SK-N-SH (cell line): ENCODE measurements around the gene PNLIPRP1. TPM values are rescaled to one million over a fixed set of nuclear protein-coding genes. Genes with fewer than 3 reads are reported as not detected.

Experiments
- CTCF ChIA-PET: fragments of 300-600, 350-600 bp; formaldehyde crosslinking; extraction: SDS; loops from one replicate; lab custom pipeline; 2021; lab: Yijun Ruan, JAX
- POLR2A ChIA-PET: fragments of 350-600 bp; sonication (Branson Sonifier 250); formaldehyde crosslinking; extraction: SDS; loops from one replicate; lab custom pipeline; 2020; ENCODE audit warnings: antibody characterized with exemption, inconsistent platforms; lab: Yijun Ruan, JAX
- DNase-seq: peaks from one replicate; pipeline ENCODE4 v3.0.0; 2012
- H2AFZ ChIP-seq: fragments of 200-600 bp; sonication (generic); 2 replicates; pipeline ENCODE4 v1.8.1; 2016; ENCODE audit warnings: antibody characterized with exemption, mild to moderate bottlenecking, low read depth
- H3F3A ChIP-seq: fragments of 200-600 bp; sonication (generic); replicated peaks from 2 replicates; pipeline ENCODE3; 2016; ENCODE audit warnings: antibody characterized with exemption, mild to moderate bottlenecking; ENCODE audit not compliant: insufficient read depth
- H3K27ac ChIP-seq, 2 experiments: fragments of 200-500 bp in 1 of 2; fragments of 200-600 bp in 1 of 2; sonication (Bioruptor generic) in 1 of 2; sonication (generic), shearing (Covaris generic) in 1 of 2; 2 replicates each; pipeline versions ENCODE4 v1.5.1 to v1.6.1; 2014 to 2016; ENCODE audit warnings: low read depth in 2 of 2, inconsistent platforms in 1 of 2, low read length in 1 of 2, mild to moderate bottlenecking in 1 of 2, mixed read lengths in 1 of 2
- H3K27me3 ChIP-seq: fragments of 200-600 bp; sonication (generic), shearing (Covaris generic); 2 replicates; pipeline ENCODE4 v1.6.1; 2016; ENCODE audit warnings: mixed run types; ENCODE audit not compliant: insufficient read depth
- H3K36me3 ChIP-seq, 2 experiments: fragments of 200-500 bp in 1 of 2; fragments of 200-600 bp in 1 of 2; sonication (Bioruptor generic) in 1 of 2; sonication (generic) in 1 of 2; replicated peaks in 1 of 2; 2 replicates each; pipeline versions ENCODE3 to v1.5.1; 2014 to 2016; ENCODE audit warnings: low read length in 1 of 2, mild to moderate bottlenecking in 1 of 2; ENCODE audit not compliant: insufficient read depth in 2 of 2, control insufficient read depth in 1 of 2
- H3K4me1 ChIP-seq, 2 experiments: fragments of 200-500 bp in 1 of 2; fragments of 200-600 bp in 1 of 2; sonication (Bioruptor generic) in 1 of 2; sonication (generic), shearing (Covaris generic) in 1 of 2; 2 replicates each; pipeline versions ENCODE4 v1.5.1 to v1.6.1; 2014 to 2016; ENCODE audit warnings: low read depth in 1 of 2, low read length in 1 of 2, mixed run types in 1 of 2; ENCODE audit not compliant: insufficient read depth in 2 of 2, control insufficient read depth in 1 of 2
- H3K4me2 ChIP-seq: fragments of 200-600 bp; sonication (generic), shearing (Covaris generic); 2 replicates; pipeline ENCODE4 v1.6.1; 2017; ENCODE audit warnings: mixed run types
- H3K4me3 ChIP-seq, 2 experiments: fragments of 200-500 bp in 1 of 2; fragments of 200-600 bp in 1 of 2; sonication (Bioruptor generic) in 1 of 2; sonication (generic), shearing (Covaris generic) in 1 of 2; 2 replicates each; pipeline versions ENCODE4 v1.5.1 to v1.8.1; 2014 to 2016; ENCODE audit warnings: low read depth in 2 of 2, inconsistent platforms in 1 of 2, low read length in 1 of 2, mild to moderate bottlenecking in 1 of 2, mixed read lengths in 1 of 2, moderate library complexity in 1 of 2
- H3K79me2 ChIP-seq: fragments of 200-600 bp; sonication (generic); 2 replicates; pipeline ENCODE4 v1.8.1; 2017; ENCODE audit warnings: mild to moderate bottlenecking; ENCODE audit not compliant: insufficient read depth
- H3K9ac ChIP-seq: fragments of 200-600 bp; sonication (generic); 2 replicates; pipeline ENCODE4 v1.6.1; 2017; ENCODE audit warnings: mixed run types
- H3K9me2 ChIP-seq: fragments of 200-600 bp; sonication (generic); 2 replicates; pipeline ENCODE4 v1.6.1; 2017; ENCODE audit warnings: mixed run types
- H3K9me3 ChIP-seq: fragments of 200-600 bp; sonication (generic); 2 replicates; pipeline ENCODE4 v1.6.1; 2017; ENCODE audit warnings: mixed run types, mild to moderate bottlenecking, moderate library complexity
- H4K20me1 ChIP-seq: fragments of 200-600 bp; sonication (generic); 2 replicates; pipeline ENCODE4 v1.6.1; 2017; ENCODE audit warnings: mild to moderate bottlenecking, mixed run types; ENCODE audit not compliant: insufficient read depth
- CHD2 ChIP-seq: fragments of 150-350 bp; IDR thresholded peaks from 2 replicates; pipeline ENCODE4 v1.6.1; 2018; ENCODE audit warnings: low read length; ENCODE audit not compliant: partially characterized antibody
- ELF1 ChIP-seq: IDR thresholded peaks from 2 replicates; pipeline ENCODE4 v1.4.0; 2012
- EP300 ChIP-seq, 2 experiments: IDR thresholded peaks; 2 replicates each; pipeline versions ENCODE4 v1.4.0 to v1.6.1; 2012; ENCODE audit warnings: borderline replicate concordance in 1 of 2, low read depth in 1 of 2, low read length in 1 of 2
- EZH2phosphoT487 ChIP-seq: fragments of 200-600 bp; sonication (generic); IDR thresholded peaks from 2 replicates; pipeline ENCODE4 v1.6.1; 2017; ENCODE audit warnings: low read depth, mixed run types, mild to moderate bottlenecking, antibody characterized with exemption, moderate library complexity, borderline replicate concordance
- FOSL2 ChIP-seq: IDR thresholded peaks from 2 replicates; pipeline ENCODE4 v1.4.0; 2012; ENCODE audit warnings: low read depth, mild to moderate bottlenecking, moderate library complexity, borderline replicate concordance
- FOXM1 ChIP-seq: IDR thresholded peaks from 2 replicates; pipeline ENCODE4 v1.4.0; 2012; ENCODE audit warnings: low read depth, mild to moderate bottlenecking
- GABPA ChIP-seq: IDR thresholded peaks from 2 replicates; pipeline ENCODE4 v1.4.0; 2012; ENCODE audit warnings: low read depth, mild to moderate bottlenecking
- MEF2A ChIP-seq: IDR thresholded peaks from 2 replicates; pipeline ENCODE4 v1.4.0; 2012; ENCODE audit warnings: low read depth, borderline replicate concordance
- NRF1 ChIP-seq: IDR thresholded peaks from 2 replicates; pipeline ENCODE4 v1.6.1; 2012; ENCODE audit warnings: low read depth, mild to moderate bottlenecking, low read length
- POLR2AphosphoS5 ChIP-seq: IDR thresholded peaks from 2 replicates; pipeline ENCODE4 v1.6.1; 2012; ENCODE audit warnings: low read depth, low read length
- SMC3 ChIP-seq: IDR thresholded peaks from 2 replicates; pipeline ENCODE4 v1.6.1; 2012; ENCODE audit warnings: low read depth, low read length, improper control_type of control experiment
- TAF1 ChIP-seq: IDR thresholded peaks from 2 replicates; pipeline ENCODE4 v1.6.1; 2012; ENCODE audit warnings: low read depth, mild to moderate bottlenecking, low read length, moderate library complexity, borderline replicate concordance
- TEAD4 ChIP-seq: IDR thresholded peaks from 2 replicates; pipeline ENCODE4 v1.4.0; 2012; ENCODE audit warnings: mild to moderate bottlenecking, borderline replicate concordance; ENCODE audit not compliant: insufficient read depth
- YY1 ChIP-seq: IDR thresholded peaks from 2 replicates; pipeline ENCODE4 v1.4.0; 2012; ENCODE audit warnings: low read depth, mild to moderate bottlenecking
- WGBS: methylation state at CpG from one replicate; pipeline ENCODE4 v1.1.6; 2017; ENCODE audit warnings: low lambda C conversion rate; 5-methylcytosine and 5-hydroxymethylcytosine counted together
- polyA plus RNA-seq, 3 experiments: library from polyadenylated mRNA; depleted of rRNA; stranded (reverse); fragments of >200 nt; gene quantifications; 2 replicates each; pipeline ENCODE4 v1.2.3, GENCODE V29; 2012
- TF ChIP-seq, protein P1 (sequence below): IDR thresholded peaks from 2 replicates; pipeline ENCODE4; 2012
- TF ChIP-seq, protein P2 (sequence below): fragments of 200-600 bp; sonication (generic); IDR thresholded peaks from 2 replicates; pipeline ENCODE4 v1.6.1; 2017; ENCODE audit warnings: antibody characterized with exemption, mild to moderate bottlenecking, moderate library complexity

PNLIPRP1 gene
- polyA plus RNA-seq, 1 of the 3 experiments (the other 2 are of a cell fraction) = not detected

- TF ChIP-seq CHD2 (no peak), NRF1 (no peak), EP300 (IDR thresholded peaks at IDR 0.05; ENCODE audit: borderline replicate concordance in 1 of 2, low read depth in 1 of 2, low read length in 1 of 2) (no peak)
- TF ChIP-seq, all 33 proteins: peak for 0
Observed at GRCh38 chr10:116655568-116655967, 64.8 kb downstream of the PNLIPRP1 start (continued).

DNA sequence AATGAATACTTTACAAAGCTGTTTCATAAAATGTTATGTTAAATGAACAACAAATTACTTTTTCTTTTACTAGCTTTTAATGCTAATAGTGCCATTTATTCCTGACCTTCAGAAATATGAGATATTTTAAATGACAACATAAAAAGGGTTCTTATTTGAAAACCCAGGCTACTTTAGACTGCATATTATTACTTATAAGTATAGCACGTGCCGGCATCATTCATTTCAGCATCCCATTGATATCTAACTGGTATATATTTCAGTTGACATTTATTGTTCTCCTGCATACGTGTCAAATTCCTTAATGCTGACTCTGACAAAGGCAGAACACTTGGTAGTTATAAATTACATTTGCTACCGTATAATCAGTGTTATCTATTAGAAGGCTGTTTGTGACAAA is 65.3 kb downstream of the PNLIPRP1 start:
- Histone ChIP-seq H3K27ac (no peak overlapping the region), H3K4me3 (no peak overlapping the region), H3K4me1 (no peaks in the 10 kb centered on the region; a peak in 1 of 4 replicates), H2AFZ (no peak overlapping the region), H3K36me3 (no peaks in the 10 kb centered on the region), H3K27me3 (no peaks in the 10 kb centered on the region), H3K9ac (no peak overlapping the region), H4K20me1 (no peaks in the 10 kb centered on the region), H3K4me2 (no peak overlapping the region), H3F3A (no peaks in the 10 kb centered on the region), H3K79me2 (no peaks in the 10 kb centered on the region), H3K9me2 (no peaks in the 10 kb centered on the region), H3K9me3 (no peaks in the 10 kb centered on the region)
- TF ChIP-seq EZH2phosphoT487 = no peak
- no peak for TF ChIP-seq MEF2A
- no peak for TF ChIP-seq GABPA
- TF ChIP-seq, protein P1, sequence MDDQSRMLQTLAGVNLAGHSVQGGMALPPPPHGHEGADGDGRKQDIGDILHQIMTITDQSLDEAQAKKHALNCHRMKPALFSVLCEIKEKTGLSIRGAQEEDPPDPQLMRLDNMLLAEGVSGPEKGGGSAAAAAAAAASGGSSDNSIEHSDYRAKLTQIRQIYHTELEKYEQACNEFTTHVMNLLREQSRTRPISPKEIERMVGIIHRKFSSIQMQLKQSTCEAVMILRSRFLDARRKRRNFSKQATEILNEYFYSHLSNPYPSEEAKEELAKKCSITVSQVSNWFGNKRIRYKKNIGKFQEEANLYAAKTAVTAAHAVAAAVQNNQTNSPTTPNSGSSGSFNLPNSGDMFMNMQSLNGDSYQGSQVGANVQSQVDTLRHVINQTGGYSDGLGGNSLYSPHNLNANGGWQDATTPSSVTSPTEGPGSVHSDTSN = no peak
- TF ChIP-seq, protein P2, sequence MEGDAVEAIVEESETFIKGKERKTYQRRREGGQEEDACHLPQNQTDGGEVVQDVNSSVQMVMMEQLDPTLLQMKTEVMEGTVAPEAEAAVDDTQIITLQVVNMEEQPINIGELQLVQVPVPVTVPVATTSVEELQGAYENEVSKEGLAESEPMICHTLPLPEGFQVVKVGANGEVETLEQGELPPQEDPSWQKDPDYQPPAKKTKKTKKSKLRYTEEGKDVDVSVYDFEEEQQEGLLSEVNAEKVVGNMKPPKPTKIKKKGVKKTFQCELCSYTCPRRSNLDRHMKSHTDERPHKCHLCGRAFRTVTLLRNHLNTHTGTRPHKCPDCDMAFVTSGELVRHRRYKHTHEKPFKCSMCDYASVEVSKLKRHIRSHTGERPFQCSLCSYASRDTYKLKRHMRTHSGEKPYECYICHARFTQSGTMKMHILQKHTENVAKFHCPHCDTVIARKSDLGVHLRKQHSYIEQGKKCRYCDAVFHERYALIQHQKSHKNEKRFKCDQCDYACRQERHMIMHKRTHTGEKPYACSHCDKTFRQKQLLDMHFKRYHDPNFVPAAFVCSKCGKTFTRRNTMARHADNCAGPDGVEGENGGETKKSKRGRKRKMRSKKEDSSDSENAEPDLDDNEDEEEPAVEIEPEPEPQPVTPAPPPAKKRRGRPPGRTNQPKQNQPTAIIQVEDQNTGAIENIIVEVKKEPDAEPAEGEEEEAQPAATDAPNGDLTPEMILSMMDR = no peak
- TF ChIP-seq SMC3 = no peak
- TF ChIP-seq POLR2AphosphoS5 = no peak
- TF ChIP-seq FOSL2 = no peak
- TF ChIP-seq TEAD4 = no peak
- no peak for TF ChIP-seq FOXM1
- no peak for TF ChIP-seq TAF1
- no peak for TF ChIP-seq ELF1
- TF ChIP-seq EP300 (IDR thresholded peaks at IDR 0.05; ENCODE audit: borderline replicate concordance in 1 of 2, low read depth in 1 of 2, low read length in 1 of 2) = no peak
- TF ChIP-seq YY1 = no peak
- ChIA-PET POLR2A (no interaction called here), CTCF (interaction anchor here (0.7 to 3.6 kb wide), 5 partner anchors 10 to 561 kb away, joined by 3 to 13 read pairs (median 8); no protein-coding TSS in a partner anchor)
- DNase-seq = no peak
- WGBS = 62% methylated on average over 4 of the region's 4 CpGs
